GM12875 (cell line): ENCODE data around the gene MAP2K2.
"Not testable (repeated sequence)": the region's sequence is repeated elsewhere in the genome, so short reads cannot be mapped to it uniquely, and the experiment has no call there.

Experiments
- H3K4me3 ChIP-seq: one replicate; pipeline ENCODE4 v1.5.1; 2011; ENCODE audit warnings: low read depth, low read length, control low read depth
- CTCF ChIP-seq: IDR thresholded peaks from 2 replicates; pipeline ENCODE4 v1.5.1; 2011; ENCODE audit warnings: low read depth, mild to moderate bottlenecking, control low read depth, inconsistent platforms, low read length, moderate library complexity, borderline replicate concordance; ENCODE audit not compliant: insufficient read depth

The MAP2K2 gene

GRCh38 chr19:4139614-4140236 is 15.8 kb upstream of the MAP2K2 start:
- peak; percentile 93 for TF ChIP-seq CTCF
- H3K4me3 ChIP-seq, result no peak overlapping the region

GRCh38 chr19:4138445-4138844 is 14.5 kb upstream of the MAP2K2 start:
- TF ChIP-seq CTCF, result no peak
- H3K4me3 ChIP-seq, result no peak overlapping the region

GRCh38 chr19:4136680-4137088 is 12.8 kb upstream of the MAP2K2 start:
- TF ChIP-seq CTCF, result no peak
- H3K4me3 ChIP-seq, result no peak overlapping the region

- H3K4me3 ChIP-seq, result not testable (repeated sequence)
These were observed 11.5 kb upstream of the MAP2K2 start for GRCh38 chr19:4135386-4135785.

GRCh38 chr19:4134351-4134750 is 10.4 kb upstream of the MAP2K2 start:
- TF ChIP-seq CTCF, result no peak
- H3K4me3 ChIP-seq, result no peak overlapping the region

GRCh38 chr19:4130744-4131438 is 7.0 kb upstream of the MAP2K2 start:
- H3K4me3 ChIP-seq, result no peak overlapping the region
- no peak for TF ChIP-seq CTCF

GRCh38 chr19:4129050-4129449 is 5.1 kb upstream of the MAP2K2 start:
- not testable (repeated sequence) for H3K4me3 ChIP-seq

- H3K4me3 ChIP-seq, result not testable (repeated sequence)
These were observed 3.4 kb upstream of the MAP2K2 start for GRCh38 chr19:4127322-4127721.

GRCh38 chr19:4124638-4125037 is 716 bp upstream of the MAP2K2 start:
- no peak for TF ChIP-seq CTCF
- no peak overlapping the region for H3K4me3 ChIP-seq
